Kasumi-1 (cell line): ENCODE measurements around the gene FAM120B.

Experiments
- DNase-seq, 2 experiments: peaks; one replicate each; lab custom pipeline; 2025; lab: John Stamatoyannopoulos, UW

The FAM120B gene

DNA sequence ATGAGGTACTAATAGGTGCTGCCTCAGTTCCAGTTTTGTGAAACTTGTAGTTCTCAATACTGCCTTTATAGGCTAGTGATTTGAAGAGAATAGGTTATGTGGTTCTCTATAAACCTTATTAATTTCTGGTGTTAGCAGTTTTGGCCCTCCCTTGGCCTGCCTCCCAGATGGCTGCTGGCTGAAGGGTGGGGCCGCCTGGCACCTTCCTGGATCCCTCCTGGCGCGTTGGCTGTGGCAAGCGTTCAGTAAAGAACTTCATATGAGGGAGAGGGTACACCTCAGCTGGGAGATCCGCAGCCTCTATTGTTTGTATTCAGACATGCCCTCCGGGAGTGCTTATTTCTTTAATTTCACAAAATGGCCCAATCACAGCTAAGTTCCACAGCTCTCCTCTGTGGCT lies 51.9 kb downstream of the FAM120B start:
- DNase-seq: no peak

DNA sequence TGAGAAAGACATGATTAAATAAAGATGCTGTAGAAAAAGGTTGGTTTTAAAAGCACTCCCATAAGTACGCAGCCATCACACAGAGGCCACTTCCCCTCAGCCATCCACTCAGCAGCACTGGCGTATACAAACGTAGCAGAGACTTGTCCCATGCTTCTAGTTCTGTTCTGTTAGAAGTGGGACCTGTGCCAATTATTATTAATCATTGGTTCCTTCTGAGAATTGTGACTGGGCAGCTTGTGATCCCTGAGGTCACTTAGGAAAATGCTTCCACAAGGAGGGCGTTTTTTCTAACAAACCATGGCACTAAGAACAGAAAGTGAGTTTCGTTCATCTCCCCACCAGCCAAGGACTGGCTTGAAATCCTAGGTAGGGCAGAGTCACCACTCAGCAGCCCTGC lies 53.9 kb downstream of the FAM120B start:
- no peak for DNase-seq

DNA sequence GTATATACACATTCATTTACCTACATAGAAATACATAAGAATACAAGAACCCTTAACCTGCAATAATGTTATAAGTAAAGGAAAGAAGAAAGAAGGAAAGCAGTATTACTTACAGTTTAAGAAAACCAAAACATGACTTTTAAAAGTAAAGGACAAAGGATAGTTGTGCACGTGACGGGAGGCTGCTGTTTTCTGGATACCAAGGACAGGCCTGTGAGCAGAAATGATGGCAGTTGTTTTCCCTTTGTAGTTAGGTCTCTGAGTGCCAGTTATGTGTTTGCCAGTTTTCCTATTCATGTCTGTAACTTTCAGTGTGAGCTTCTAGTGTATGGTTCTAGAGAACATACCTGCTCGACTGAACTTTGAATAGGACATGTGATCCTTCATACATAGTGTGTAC lies 54.8 kb downstream of the FAM120B start:
- no peak for DNase-seq

DNA sequence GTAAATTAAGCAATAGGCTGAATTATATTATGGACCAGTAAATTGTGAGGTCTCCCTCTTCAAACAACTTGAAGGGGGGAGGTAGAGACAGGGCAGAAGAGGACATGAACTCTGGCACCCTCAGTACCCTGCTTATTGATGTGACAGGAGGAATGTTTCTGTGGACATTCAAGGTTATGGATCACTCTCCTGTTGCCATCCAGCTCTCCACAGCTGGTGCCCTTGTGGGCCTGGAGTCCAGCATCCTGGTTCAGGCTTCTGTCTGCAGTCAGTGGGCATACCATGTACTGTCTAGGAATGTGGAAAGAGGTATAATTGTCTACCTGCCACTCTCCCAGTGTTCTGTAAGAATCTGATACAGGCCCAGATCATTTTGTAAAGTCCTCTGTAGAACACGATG lies 55.6 kb downstream of the FAM120B start:
- no peak for DNase-seq

DNA sequence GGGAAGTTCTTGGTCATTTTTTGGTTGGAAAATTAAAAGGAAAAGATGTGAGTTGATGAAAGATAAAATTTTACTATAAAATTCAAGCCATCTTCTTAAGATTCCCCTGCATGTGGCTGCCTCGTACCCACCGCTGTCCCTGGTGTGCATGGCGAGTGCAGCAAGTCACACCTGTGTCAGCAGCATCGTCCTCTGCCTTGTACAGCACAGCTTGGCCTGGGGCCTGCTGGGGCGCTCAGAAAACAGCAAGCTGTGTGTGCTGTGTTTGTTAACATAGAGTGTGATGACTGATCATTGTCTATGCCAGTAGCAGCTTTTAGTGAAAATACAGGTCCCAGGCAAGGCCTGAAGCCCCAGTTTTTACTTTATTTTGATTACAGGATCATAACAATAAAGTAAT lies 56.7 kb downstream of the FAM120B start:
- no peak for DNase-seq

DNA sequence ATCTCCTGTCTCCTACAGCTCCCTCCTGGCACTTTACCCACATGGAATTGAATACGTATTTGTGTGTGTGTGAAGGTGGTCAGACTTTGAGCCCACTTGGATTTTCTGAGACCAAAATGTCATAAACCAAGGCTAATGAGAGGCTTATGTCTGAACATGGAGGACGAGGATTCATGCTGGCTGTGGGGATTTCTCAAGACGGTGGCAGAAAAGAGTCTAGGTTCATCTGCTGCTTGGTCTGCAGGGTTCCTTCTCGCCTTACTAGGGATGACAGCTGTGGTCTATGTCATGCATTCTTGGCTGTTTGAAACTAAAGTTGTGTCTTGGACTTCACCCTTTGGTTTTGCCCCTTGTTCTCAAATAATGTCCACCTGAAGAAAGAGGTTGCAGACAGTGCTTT lies 58.6 kb downstream of the FAM120B start:
- DNase-seq: no peak

DNA sequence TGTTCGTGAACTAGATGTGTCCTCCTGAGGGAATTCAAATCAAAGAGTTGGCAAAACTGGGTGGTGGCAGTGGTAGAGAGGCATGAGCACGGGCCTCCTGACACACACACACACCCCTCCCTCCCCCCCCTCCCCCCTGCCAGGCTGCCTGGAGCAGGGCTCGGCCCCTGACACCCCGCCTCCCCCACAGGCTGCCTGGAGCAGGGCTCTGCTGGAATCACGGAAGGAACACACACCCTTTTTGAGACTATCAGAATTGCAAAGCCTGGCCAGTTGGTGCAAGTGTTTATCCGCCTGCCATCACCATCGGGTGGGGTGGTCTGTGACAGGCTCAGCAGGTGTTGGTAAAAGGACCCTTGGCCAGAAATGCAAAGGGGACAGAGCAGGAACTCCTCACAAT lies 59.0 kb downstream of the FAM120B start:
- no peak for DNase-seq

DNA sequence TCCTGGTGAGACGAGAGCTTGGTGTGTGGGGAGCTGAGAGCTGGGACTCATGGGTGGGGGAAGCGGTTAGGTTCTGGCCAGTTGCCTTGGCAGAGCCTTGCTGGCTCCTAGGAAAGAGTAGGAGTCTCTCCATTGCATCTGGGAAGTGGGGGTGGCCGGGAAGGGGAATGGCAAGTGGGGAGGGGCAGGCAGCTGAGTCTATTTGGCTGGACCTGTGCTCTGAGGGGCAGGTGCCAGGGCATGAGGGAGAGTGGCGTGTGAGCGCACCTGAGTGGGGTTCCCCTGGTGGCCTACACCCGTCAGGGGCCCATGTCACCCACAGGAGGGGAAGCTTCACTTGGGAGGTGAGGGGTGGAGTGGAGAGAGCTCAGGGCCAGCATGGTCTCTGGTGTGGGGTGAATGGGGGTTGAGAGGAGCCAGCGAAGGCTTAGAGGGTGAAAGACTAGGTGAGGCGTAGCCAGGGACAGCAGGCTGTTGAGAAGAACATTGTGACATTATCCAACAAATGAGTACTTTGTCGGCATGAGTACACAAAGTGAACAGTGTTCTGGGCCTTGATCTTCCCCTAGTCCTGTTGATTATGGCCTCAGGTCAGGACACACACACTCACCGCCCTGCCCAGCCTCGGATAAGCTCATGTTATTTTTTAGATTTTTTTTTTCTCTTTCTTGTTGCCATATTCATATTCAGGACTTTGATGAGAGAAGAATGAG lies 59.8 kb downstream of the FAM120B start:
- no peak for DNase-seq

DNA sequence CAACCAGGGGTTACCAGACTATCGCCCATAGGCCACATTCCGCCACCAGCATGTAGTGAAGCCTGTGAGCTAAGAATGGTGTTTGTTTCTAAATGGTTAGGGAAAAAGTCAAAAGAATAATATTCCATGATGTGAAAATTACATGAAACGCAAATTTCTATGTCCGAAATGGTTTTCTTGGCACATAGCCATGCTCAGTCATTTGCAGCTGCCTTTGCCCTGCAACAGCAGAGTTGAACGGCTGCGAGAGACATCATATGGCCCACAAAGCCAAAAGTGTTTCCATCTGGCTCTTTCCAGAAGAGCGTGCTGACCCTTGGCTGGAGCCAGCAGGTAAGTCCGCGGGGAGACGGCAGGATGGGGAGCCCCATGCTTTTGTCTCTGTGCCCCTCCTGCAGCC lies 60.7 kb downstream of the FAM120B start:
- no peak for DNase-seq

DNA sequence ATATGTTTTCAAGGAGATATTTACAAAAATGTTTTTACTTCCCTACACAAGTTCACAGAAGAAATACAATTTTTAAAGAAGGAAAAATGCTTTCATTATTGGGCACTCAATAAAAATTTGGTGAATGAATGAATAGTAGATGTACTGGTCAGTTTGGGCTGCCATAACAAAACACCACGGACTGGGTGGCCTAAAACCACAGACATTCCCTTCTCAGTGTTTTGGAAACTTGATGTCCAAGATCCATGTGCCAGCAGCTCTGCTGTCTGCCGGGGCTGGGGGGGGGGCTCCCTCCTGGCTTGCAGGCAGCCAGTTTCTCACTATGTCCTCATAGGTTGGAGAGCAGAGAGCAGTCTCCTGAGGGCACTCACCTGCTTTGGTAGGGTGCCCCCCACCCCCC lies 62.0 kb downstream of the FAM120B start:
- no peak for DNase-seq

DNA sequence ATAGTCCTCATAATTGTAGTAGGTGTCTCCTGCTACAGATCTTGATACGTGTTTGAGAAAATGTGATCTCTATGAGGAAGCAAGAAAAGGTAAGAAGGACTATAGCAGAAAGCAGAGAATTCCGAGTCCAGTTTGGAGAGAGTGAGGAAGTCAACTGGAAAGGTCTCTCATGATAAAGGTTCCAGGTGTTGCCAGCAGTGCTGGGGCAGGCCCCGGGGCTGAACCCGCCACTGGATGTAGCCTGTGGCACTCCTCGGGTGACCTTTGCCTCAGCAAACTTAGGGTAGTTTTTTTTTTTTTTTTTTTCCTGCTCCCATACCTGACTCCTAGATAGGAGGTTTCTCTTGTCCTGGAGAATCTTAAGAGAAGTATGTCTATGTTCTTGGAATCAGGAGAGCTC lies 62.8 kb downstream of the FAM120B start:
- no peak for DNase-seq

DNA sequence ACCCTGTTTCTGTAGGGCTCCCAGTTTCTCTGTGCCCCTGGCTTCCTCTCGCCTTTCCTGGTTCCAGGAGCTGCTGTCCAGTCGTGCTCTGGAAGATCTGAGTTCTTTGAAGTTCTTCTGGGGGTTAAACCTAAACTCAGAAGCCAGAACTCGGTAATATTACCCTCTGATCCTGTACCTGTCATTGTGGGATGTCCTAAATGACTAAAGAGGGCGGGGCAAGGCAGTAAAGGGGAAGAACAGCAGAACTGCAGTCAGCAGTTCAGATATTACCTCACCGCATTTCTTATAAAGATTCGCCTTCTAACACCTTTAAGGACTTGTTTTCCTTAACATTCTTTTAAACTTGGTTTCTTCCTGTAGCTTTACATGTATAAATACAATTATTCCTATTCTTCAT lies 63.9 kb downstream of the FAM120B start:
- no peak for DNase-seq

DNA sequence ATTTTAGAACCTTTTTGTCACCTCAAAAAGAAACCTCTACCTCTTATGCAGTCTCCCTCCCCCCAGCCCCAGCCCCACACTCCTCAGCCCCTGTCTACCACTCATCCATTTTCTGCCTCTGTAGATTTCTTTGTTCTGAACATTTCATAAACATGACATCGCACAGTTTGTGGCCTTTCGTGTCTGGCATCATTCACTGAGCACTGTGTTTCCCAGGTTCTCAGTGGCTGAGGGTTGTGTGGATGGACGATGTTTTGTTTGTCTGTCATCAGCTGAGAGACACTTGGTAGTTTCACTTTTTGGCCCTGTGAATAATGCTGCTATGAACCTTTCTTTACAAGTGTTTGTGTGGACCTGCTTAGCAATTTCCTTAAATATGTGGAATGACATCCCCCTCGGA lies 64.5 kb downstream of the FAM120B start:
- no peak for DNase-seq

DNA sequence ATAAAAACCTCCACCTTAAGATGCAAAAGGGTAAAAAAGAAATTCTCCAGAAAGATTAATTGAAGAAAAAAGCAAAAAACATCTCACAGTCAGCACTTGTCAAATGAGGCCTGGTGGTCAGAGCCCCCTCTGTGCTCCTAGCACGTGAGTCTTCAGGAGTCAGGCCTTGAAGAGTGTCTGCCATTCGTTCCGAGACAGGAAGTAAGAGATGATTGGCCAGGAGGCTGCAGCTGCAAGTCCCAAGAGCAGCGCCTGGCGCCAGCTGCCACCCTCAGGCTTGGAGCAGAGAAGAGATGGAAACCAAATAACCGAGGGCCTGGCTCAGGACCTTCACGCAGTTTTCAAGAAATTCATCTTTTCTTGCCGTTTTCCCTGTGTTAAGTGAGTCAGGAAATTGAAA lies 65.0 kb downstream of the FAM120B start:
- DNase-seq: no peak

DNA sequence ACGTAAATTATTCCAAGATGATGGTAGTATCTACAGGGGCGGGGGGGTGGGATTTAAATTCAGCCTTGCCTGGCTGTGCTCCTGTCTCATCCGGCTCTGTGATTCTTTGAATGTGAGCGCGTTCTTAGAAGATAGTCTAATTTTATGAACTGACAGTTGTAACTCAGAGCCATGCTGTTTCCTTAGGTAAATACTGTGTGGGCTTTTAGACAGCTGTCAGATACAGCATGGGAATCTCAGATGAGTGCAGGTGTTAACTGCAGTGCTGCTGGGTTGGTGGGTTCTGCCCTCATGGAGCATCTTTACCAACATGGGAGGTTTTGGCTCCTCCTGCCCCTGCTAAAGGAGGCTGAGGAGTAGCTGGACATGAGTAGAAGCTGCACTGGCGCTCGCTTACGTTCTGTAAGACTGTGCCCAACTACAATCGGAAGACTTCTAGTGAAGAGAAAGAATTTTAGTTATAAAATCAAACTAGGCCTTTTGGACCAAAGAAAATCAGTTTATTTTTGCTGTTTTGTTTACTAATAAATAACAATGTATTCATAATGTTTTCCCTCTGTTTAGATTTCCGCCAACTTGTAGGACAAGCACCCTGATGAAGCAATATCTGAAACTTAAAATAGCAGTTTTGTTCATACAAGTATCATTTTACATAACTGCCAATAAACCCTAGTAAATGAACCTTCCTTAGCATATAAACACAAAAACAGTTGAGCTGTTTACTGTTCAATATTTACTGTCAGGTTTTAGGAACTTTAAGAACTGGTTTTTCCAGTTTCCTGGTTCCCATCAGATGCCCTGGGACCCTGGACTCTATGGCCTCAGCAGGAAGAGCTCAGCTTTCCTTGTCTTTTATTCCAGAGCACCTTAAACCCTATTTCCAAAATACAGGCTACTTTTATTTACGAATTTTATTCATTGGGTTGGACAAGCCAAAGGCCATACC lies 66.1 kb downstream of the FAM120B start:
- DNase-seq: no peak

DNA sequence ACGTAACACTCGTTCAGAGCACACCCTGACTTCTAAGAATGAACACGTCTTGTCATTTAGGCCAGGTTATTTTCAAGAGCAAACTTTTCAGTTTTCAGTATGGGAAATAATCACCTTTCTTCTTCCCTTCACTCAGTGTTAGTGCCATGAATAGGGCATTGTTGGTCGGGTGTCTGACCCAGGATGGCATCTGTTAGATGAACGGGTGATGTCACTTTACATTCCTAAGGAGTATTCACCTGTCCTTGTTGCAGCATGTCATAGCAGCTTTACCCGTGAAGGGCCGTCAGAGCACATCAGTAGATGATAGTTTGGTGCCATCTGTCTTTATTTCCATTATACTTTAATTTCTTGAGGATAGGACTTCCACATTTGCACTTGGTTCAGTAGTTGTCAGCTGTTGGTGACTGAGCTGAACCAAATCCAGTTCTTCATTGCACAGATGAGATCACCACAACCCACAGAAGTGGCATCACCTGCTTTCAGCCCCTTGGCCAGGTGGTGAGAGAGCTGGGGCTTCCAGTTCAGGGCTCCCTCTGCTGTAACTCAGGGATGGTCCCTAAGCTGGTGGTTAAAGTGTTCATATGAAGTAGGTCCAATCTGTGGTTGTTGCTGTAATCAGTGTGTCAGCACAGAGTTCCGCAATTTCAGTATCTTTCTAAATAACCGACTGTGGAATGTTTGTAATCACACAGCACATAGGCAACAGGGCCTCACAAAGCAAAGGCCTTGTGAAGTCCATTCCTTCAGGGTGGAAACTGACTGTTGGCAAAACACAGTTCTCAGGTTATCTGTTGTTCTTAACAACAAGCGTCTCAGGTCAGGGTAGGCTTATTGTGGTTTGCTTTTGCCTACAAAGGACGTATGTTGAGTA lies 68.2 kb downstream of the FAM120B start:
- DNase-seq: no peak

DNA sequence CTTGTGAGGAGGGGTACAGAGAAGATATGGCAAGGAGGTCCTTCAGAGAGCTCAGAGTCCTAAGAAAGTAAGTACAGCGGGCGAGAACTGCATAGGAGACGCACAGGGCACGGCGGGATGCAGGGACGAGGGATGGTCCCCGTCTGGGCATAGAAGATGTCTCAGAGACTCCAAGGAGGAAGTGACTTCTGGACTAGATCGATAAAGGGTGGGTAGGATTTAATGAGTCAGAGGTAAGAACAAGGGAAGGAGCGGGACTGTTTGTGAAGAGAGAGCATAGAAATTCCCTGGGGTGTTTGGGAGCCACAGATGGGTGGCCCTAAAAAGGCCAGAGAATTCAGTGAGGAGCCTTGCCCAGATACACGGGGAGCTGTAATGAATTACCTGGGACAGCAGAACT lies 69.1 kb downstream of the FAM120B start:
- no peak for DNase-seq

DNA sequence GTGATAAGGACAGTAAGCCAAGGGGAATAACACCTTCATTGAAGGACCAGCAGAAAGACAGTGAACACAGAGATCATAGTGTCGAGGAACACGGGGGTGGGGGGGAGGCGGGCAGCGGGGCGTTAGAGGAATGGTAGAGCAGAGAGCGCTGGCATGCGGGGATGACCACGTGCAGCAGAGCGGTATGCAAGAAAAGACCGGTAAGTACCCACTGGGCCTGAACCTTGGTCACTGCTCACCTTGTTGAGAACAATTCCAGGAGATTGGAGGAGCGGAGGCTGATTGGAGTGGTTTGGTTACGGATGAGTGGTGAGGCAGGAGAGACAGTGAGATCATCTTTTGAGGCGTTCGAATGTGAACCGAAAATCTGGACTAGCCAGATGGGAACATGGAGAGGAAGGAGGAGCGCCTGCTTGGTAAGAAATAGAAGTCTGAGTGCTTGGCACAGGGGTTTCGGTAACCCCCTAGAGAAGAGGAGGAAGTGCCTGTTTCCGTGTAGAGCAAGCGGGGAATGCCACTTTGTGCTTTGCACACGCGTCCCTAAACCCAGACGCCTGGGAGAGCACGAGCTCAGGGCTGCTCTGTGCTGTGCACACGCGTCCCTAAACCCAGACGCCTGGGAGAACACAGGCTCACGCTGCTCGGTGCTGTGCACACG lies 70.0 kb downstream of the FAM120B start:
- no peak for DNase-seq

DNA sequence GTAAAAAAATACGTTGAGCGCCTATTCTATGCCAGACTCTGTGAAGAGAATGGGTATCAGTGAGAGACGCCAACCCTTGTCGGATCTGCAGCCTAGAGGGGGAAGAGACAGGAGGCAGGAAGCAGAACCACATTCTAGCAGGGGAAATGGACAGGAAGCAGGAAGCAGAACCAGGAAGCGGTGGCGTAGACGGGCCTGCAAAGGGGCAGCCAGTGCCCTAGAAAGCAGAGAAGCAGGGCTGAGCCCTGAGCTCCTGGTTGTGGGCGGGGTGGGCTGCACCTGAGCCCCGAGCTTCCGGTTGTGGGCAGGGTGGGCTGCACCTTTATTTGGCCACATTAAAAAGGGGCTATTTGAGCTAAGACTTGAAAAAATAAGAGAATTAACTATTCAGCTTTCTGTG lies 71.9 kb downstream of the FAM120B start:
- no peak for DNase-seq

DNA sequence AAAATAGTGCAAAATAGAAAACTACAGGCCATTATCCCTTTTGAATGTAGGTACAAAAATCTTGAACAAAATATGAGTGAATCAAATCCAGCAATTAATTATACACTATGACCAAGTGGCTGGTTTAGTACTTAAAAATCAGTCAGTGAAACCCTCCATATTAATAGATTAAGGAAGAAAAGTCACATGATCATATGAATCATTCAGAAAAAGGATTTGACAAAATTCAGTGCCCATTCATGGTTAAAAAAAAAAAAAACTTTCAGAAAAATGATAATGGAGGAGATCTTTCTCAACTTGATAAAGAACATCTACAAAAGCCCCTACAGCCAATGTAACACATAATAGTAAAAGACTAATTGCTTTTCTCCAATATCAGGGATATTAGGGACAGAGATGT lies 75.0 kb downstream of the FAM120B start:
- DNase-seq: no peak

DNA sequence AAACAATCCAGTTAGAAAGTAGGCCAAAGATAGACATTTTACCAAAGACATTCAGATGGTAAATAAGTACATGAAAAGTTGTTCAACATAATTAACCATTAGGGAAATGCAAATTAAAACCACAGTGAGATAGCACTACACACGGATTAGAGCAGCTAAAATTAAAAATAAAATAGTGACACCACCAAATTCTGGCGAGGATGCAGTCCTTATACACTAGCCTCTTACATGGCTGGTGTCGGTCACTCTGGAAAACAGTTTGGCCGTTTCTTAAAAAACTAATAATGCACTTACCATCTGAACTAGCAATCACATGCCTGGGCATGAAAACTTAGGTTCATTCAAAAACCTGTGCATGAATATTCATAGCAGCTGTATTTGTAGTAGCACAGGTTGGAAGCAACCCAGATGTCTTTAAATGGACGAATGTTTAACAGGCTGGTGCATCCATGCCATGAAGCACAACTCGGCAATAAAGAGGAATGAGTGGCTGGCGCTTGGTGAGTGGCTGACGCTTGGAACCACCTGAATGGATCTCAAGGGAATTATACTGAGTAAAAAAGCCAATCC lies 77.0 kb downstream of the FAM120B start:
- no peak for DNase-seq

DNA sequence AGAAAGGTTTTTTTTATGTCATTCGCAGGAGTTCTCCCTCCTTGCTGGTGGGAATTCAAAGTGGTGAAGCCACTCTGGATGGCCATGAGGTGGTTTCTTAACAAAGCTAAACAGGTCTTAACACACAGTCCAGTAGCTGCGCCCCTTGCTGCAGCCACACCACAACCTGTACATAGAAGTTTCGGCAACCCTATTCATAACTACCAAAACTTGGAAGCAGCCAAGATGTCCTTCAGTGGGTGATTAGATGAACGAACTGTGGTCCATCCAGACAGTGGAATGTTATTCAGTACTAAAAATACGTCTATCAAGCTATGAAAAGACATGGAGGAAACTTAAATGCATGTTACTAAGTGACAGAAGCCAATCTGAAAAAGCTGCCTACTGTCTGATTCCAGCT lies 78.9 kb downstream of the FAM120B start:
- DNase-seq: no peak
